Measurements from ENCODE around the gene SYPL1. TPM values are rescaled to one million over a fixed set of nuclear protein-coding genes. Genes with fewer than 3 reads are reported as not detected.

Gene SYPL1
- total RNA-seq, 1 donor from 2014 or later = 58.3 TPM

DNA sequence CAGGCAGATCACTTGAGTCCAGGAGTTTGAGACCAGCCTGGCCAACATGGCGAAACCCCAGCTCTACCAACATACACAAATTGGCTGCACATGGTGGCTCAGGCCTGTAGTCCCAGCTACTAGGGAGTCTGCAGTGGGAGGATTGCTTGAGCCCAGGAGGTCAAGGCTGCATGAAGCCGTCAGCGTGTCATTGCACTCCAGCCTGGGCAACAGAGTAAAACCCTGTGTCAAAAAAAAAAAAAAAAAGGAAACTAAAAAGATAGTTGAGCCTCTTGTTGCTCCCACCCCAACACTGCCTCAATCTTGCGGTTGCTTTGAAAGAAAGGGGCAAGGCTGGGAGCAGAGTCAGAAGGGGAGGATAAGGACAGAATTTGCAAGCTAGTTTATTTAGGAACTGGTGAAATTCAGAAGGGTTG lies 69.9 kb downstream of the SYPL1 start:
- DNase-seq (ENCODE audit: low spot score) = no peak
- intact Hi-C loops (cut with DNase I) = loop anchor here (2.0 kb wide), 3 partner anchors 107 to 389 kb away; no protein-coding TSS in a partner anchor

DNA sequence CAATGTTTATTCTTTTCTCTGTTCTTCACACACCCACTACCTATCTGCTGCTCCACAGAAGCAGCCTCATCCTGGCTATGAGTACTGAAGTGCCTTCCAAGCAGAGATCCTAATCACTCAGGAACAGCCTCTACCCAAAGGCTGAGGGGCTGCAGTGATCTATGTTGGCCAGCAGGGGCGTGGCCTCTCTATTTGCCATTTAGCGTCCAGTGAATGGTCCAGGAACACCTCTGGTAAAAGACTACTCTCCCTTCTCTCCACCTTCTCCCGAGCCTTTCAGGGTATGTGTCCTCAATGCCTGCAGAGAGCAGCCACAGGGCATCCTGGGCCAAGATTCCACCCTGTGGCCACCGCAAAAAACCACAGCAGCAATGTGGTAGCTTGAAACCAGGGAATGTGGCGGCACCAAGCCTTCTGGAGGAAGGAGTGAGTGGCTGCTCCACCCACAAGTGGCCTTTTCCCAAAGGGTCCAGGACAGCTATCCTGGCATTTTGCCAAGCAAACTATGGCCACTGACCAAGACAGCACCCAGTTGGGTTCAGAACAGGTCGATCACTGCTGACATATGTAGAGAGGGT lies 70.9 kb downstream of the SYPL1 start:
- DNase-seq (ENCODE audit: low spot score) = no peak
- intact Hi-C loops (cut with DNase I) = no loop called here

Other genes starting within 250 kb of the SYPL1 start
- gene ATXN7L1, start 235.7 kb downstream of the SYPL1 start, total RNA-seq = 5.5 TPM
- gene CDHR3, start 149.0 kb downstream of the SYPL1 start, total RNA-seq = 0.62 TPM
- gene NAMPT, start 172.7 kb upstream of the SYPL1 start, total RNA-seq = 121 TPM